GM12873 (cell line): ENCODE data around the gene PAM.

Experiments used
- TF ChIP-seq, protein P1 (sequence below): IDR thresholded peaks from 2 replicates; pipeline ENCODE4 v1.5.1; 2012; ENCODE audit warnings: low read depth, mild to moderate bottlenecking, moderate library complexity, low read length, control low read depth; ENCODE audit not compliant: insufficient read depth; ENCODE audit errors: missing control alignments

The PAM gene

DNA sequence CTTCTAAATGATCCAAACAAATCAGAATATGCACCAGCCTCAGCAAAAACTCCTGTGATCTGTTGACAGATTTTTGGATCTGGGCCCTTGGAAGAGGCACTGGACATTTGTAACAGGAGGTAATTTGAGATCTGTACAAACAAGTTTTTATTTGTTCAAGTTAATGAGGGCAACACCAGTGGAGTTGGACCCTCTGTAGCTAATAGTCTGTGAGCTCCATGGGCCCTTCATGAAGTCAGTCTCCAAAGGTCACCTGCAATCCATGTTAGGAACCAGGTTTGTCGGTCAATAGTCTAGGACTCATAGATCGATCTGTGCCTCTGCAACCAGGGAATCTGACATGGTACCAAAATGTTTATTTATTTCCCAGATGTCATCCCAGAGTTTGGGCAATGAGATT is 40.9 kb downstream of the PAM start:
- TF ChIP-seq, protein P1, sequence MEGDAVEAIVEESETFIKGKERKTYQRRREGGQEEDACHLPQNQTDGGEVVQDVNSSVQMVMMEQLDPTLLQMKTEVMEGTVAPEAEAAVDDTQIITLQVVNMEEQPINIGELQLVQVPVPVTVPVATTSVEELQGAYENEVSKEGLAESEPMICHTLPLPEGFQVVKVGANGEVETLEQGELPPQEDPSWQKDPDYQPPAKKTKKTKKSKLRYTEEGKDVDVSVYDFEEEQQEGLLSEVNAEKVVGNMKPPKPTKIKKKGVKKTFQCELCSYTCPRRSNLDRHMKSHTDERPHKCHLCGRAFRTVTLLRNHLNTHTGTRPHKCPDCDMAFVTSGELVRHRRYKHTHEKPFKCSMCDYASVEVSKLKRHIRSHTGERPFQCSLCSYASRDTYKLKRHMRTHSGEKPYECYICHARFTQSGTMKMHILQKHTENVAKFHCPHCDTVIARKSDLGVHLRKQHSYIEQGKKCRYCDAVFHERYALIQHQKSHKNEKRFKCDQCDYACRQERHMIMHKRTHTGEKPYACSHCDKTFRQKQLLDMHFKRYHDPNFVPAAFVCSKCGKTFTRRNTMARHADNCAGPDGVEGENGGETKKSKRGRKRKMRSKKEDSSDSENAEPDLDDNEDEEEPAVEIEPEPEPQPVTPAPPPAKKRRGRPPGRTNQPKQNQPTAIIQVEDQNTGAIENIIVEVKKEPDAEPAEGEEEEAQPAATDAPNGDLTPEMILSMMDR: no peak

DNA sequence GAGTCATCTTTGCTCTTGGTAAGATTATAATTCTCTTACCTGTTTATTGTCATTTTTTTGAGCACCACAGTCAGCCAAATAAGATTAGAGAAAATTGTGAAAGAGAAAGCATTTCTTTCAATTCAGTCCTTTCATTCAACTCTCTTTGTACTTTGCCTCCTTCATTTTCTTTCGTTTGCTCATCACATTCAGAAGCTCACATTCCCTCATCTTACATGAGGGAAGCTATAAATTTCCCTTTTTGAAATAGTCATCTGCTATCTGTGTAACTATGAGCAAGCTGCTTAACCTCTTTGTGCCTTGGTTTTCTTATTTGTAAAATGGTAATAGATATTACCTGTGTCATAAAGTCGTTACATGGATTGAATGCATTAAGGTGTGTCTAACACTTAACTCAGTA is 41.4 kb downstream of the PAM start:
- TF ChIP-seq, protein P1: no peak

DNA sequence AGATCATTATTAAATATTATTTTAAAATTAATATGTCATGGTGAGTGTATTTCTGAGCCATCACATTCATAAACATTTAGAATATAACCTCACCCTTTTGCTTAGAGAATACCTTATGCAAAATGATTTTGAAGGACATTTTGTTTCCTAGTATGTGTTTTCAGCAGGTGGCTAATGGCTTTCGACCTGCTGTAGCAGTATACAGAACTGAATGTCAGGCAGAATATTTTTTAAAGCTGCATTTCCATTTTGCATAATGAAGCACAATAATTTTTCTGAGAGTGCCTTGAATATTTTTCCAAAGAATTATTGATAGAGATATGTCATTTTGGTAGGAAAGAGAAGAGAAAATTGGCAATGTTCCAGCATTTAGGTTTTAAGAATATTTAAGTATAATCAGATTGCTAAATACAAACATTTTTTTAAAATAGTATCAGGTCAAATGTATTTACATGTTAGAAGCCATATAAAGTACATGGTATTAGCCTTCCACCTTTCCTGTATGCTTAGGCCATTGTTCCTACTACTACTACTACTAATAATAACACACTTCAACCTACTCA is 42.3 kb downstream of the PAM start:
- TF ChIP-seq, protein P1: no peak

DNA sequence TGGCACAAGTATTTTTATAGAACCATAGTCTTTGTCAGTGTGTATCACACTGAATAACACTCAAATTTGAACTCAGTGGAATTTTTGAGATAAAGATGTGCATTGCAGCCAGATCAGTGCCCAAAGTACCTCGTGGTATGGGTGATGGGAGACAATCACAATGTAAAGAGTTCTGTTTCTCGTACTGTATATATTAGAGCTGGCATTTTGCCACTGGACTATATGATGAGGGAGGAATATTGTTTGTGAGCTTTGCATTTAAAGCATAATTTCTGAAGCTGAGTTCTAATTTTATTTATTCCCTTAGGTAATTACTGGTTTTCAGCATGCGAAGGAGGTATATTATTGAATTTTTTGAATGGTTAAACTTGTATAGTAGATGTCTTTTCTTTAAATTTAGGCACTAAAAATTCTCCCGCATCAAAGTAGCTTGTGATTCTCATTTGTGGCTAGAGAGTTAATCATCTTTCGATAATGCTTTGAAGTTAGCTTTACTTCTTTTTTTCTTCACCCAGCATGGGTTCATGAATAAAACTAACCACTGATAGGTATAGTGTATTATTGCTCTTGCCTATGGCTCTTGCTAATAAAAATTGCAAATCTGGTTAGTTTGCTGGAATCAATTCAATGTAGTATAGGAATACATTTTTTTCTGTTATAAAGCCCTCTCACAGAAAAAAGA is 43.1 kb downstream of the PAM start:
- TF ChIP-seq, protein P1: no peak

DNA sequence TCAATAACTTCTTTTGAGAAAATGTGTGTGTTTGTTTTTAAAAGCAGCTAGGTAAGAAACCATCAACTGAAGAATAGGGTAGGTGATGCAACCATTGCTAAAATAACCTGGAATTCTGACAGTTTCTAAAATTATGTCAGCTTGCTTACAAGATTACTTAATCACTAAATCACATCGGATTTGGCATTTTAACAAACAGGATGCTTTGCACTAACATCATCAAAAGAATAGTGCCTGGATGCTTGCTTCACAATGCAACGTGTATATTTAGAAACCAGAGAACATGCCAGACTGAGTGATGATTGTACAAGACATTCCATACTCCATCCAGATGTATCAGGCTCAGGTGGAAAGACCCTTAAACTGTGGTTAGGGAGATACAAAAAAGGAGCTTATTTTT is 43.9 kb downstream of the PAM start:
- TF ChIP-seq, protein P1: no peak

DNA sequence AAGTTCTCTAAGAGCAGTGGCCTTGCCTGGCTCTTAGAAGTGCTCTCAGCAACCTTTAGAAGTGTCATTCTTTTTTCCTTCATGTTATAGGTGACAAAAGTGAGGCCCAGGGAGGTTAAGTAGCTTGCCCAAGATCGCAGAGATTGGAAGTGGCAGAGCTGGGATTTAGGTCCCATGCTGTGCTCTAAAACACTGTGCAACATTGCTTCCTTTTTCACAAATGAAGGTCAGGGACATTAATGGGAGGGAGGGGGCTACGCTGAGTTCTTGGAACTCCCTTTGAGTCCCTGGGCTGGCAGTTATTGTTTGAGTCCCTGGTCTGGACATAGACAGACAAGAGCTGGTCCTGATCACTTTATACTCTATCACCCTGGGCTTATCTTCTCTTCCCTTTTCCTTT is 45.3 kb downstream of the PAM start:
- TF ChIP-seq, protein P1: no peak

DNA sequence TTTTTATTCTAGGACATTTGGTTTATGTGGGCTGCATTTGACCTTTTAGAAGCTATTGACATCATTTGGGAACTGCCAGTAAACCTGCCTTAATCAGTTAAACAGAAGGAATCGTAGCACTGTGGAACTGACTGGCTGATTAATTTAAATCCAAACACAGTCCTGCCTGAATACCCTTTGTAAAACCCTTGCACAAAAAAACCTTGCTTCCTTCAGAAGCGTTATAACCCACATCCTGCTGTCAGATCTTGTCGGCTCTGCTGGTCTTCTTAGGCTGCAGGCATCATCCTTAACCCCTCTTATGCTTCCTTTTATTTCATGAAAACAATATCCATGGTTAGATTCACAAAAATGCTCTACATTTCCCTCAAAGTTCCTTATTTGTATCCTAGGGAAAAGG is 46.3 kb downstream of the PAM start:
- TF ChIP-seq, protein P1: no peak
